Tibial nerve (tissue), 4 donors: Measurements from ENCODE around the gene CAPZA2. TPM values are rescaled to one million over a fixed set of nuclear protein-coding genes. Genes with fewer than 3 reads are reported as not detected.

Experiments
- DNase-seq, 2 donors: peaks; one replicate each; pipeline ENCODE4 v3.0.0-alpha.2; 2019; ENCODE audit warnings: low spot score in 2 of 2
- H3K27ac ChIP-seq, 4 donors: fragments of 200-600 bp; sonication (generic) in 3 of 4; one replicate each; pipeline ENCODE4 v1.5.1; 2017 to 2019; ENCODE audit warnings: mild to moderate bottlenecking in 1 of 4
- H3K27me3 ChIP-seq, 2 donors: fragments of 200-600 bp; sonication (generic) in 1 of 2; one replicate each; pipeline versions ENCODE4 v1.5.1 to v1.6.0; 2017 to 2019
- H3K36me3 ChIP-seq, 3 donors: fragments of 200-600 bp; sonication (generic); one replicate each; pipeline ENCODE4 v1.5.1; 2018 to 2019
- H3K4me1 ChIP-seq, 4 donors: fragments of 200-600 bp; sonication (generic) in 3 of 4; one replicate each; pipeline ENCODE4 v1.5.1; 2017 to 2019
- H3K4me3 ChIP-seq, 4 donors: fragments of 200-600 bp; sonication (generic) in 3 of 4; one replicate each; pipeline ENCODE4 v1.5.1; 2017 to 2019; ENCODE audit warnings: mild to moderate bottlenecking in 1 of 4, moderate library complexity in 1 of 4
- H3K9me3 ChIP-seq, 4 donors: fragments of 200-600 bp; sonication (generic) in 3 of 4; one replicate each; pipeline ENCODE4 v1.5.1; 2017 to 2019
- EP300 ChIP-seq, 2 donors: sonication (generic); formaldehyde crosslinking; IDR thresholded peaks; one replicate each; pipeline ENCODE4 v1.6.1; 2017; ENCODE audit warnings: antibody characterized with exemption in 2 of 2, mild to moderate bottlenecking in 1 of 2
- POLR2A ChIP-seq, 2 donors: fragments of 450-650 bp; IDR thresholded peaks; one replicate each; pipeline ENCODE4 v1.6.1; 2017; ENCODE audit warnings: antibody characterized with exemption in 2 of 2, mild to moderate bottlenecking in 2 of 2, moderate library complexity in 2 of 2
- WGBS, 2 donors: methylation state at CpG; one replicate each; pipeline ENCODE4 v1.1.5; 2018; 5-methylcytosine and 5-hydroxymethylcytosine counted together
- total RNA-seq, 4 donors: library from RNA; depleted of rRNA; stranded (reverse); fragments of >200 nt; gene quantifications; one replicate each; pipeline ENCODE4 v1.1.0, GENCODE V29; 2016
- TF ChIP-seq, protein P1 (sequence below), 5 experiments: fragments of 200-600 bp in 3 of 5; fragments of 450-650 bp in 2 of 5; sonication (generic) in 3 of 5; IDR thresholded peaks; one replicate each; pipeline ENCODE4 v1.5.1; 2016 to 2019; ENCODE audit warnings: antibody characterized with exemption in 5 of 5, mild to moderate bottlenecking in 3 of 5, moderate library complexity in 2 of 5

The CAPZA2 gene
- total RNA-seq, 4 donors from 2014 or later, result 55.5 to 127 (median 99.2) TPM

- no peaks in the 10 kb centered on the region for H3K9me3 ChIP-seq
- no peaks in the 10 kb centered on the region for H3K27me3 ChIP-seq
- H3K4me3 ChIP-seq, result no peak overlapping the region
- WGBS, 2 donors, result 75 to 79% methylated on average over 4 of the region's 4 CpGs
- DNase-seq, result no peak
- peaks cover 3 to 43% (median 8%) of the 10 kb centered on the region in 3 donors for H3K36me3 ChIP-seq
- TF ChIP-seq, protein P1, sequence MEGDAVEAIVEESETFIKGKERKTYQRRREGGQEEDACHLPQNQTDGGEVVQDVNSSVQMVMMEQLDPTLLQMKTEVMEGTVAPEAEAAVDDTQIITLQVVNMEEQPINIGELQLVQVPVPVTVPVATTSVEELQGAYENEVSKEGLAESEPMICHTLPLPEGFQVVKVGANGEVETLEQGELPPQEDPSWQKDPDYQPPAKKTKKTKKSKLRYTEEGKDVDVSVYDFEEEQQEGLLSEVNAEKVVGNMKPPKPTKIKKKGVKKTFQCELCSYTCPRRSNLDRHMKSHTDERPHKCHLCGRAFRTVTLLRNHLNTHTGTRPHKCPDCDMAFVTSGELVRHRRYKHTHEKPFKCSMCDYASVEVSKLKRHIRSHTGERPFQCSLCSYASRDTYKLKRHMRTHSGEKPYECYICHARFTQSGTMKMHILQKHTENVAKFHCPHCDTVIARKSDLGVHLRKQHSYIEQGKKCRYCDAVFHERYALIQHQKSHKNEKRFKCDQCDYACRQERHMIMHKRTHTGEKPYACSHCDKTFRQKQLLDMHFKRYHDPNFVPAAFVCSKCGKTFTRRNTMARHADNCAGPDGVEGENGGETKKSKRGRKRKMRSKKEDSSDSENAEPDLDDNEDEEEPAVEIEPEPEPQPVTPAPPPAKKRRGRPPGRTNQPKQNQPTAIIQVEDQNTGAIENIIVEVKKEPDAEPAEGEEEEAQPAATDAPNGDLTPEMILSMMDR (IDR thresholded peaks at IDR 0.05), result no peak
- no peak for TF ChIP-seq POLR2A (IDR thresholded peaks at IDR 0.05)
- no peak for TF ChIP-seq EP300 (IDR thresholded peaks at IDR 0.05)
- peaks cover 0 to 14% (median 0%) of the 10 kb centered on the region in 4 donors for H3K4me1 ChIP-seq
- H3K27ac ChIP-seq, result no peak overlapping the region
Observed at GRCh38 chr7:116897661-116898060, 35.3 kb downstream of the CAPZA2 start.

- H3K36me3 ChIP-seq, result peaks cover 0 to 37% (median 3%) of the 10 kb centered on the region in 3 donors
- no peaks in the 10 kb centered on the region for H3K27me3 ChIP-seq
- H3K4me3 ChIP-seq, result no peak overlapping the region
- no peaks in the 10 kb centered on the region for H3K9me3 ChIP-seq
- 92 to 93% methylated on average over 4 of the region's 4 CpGs for WGBS, 2 donors
- H3K27ac ChIP-seq, result no peak overlapping the region
- DNase-seq, result no peak
- TF ChIP-seq EP300 (IDR thresholded peaks at IDR 0.05), result no peak
- no peak for TF ChIP-seq POLR2A (IDR thresholded peaks at IDR 0.05)
- TF ChIP-seq, protein P1 (IDR thresholded peaks at IDR 0.05), result no peak
- peaks cover 0 to 14% (median 0%) of the 10 kb centered on the region in 4 donors for H3K4me1 ChIP-seq
Observed at GRCh38 chr7:116899308-116899707, 36.9 kb downstream of the CAPZA2 start.

DNA sequence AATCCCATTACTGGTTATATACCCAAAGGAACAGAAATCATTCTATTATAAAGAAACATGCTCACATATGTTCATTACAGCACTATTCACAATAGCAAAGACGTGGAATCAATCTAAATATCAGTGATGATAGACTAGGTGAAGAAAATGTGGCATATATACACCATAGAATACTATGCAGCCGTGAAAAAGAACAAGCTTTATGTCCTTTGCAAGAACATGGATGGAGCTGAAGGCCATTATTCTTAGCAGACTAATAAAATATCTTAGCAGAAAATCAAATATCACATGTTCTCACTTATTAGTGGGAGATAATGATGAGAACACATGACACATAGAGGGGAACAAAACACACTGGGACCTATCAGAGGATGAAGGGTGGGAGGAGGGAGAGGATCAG, 38.8 kb downstream of the CAPZA2 start:
- WGBS, 2 donors, result 100% methylated on average over 2 of the region's 2 CpGs
- Histone ChIP-seq H3K36me3 (peaks cover 0 to 41% (median 3%) of the 10 kb centered on the region in 3 donors), H3K27ac (no peak overlapping the region), H3K9me3 (no peaks in the 10 kb centered on the region), H3K4me3 (no peak overlapping the region), H3K27me3 (no peaks in the 10 kb centered on the region), H3K4me1 (peaks cover 0 to 14% (median 0%) of the 10 kb centered on the region in 4 donors)
- no peak for DNase-seq
- no peak for TF ChIP-seq POLR2A (IDR thresholded peaks at IDR 0.05)
- TF ChIP-seq EP300 (IDR thresholded peaks at IDR 0.05), result no peak
- TF ChIP-seq, protein P1 (IDR thresholded peaks at IDR 0.05), result no peak

- WGBS, 2 donors, result 82 to 90% methylated on average over 3 of the region's 3 CpGs
- peaks cover 0 to 57% (median 3%) of the 10 kb centered on the region in 3 donors for H3K36me3 ChIP-seq
Observed at GRCh38 chr7:116902867-116903266, 40.5 kb downstream of the CAPZA2 start.

DNA sequence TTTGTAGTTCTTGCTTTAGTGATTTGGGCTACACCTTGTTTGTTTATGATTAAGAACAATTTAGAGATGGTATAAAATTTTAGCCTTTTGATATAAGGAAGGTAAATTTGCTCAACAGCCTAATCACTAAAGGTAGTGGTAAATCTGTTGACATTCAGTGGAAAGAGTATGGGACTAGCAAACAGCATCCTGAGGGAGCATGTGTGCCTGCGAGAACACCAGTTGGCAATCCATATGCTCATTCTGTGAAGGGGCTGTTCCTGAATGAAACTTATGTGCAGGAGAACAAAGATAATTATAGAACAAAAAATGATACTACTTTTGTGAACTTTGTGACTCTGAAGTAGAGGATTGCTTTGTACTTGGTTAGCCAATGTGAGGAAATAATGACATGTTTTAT, 44.0 kb downstream of the CAPZA2 start:
- Histone ChIP-seq H3K4me3 (no peak overlapping the region), H3K27ac (no peak overlapping the region), H3K27me3 (no peaks in the 10 kb centered on the region), H3K4me1 (peaks cover 0 to 3% (median 0%) of the 10 kb centered on the region in 4 donors), H3K9me3 (no peaks in the 10 kb centered on the region), H3K36me3 (peaks cover 0 to 55% (median 0%) of the 10 kb centered on the region in 3 donors)
- no peak for DNase-seq
- 91 to 97% methylated on average over 1 of the region's 1 CpG for WGBS, 2 donors
- TF ChIP-seq POLR2A (IDR thresholded peaks at IDR 0.05) (no peak), EP300 (IDR thresholded peaks at IDR 0.05) (no peak)
- TF ChIP-seq, protein P1 (IDR thresholded peaks at IDR 0.05), result no peak

More at GRCh38 chr7:116902867-116903266, 40.5 kb downstream of the CAPZA2 start:
- no peaks in the 10 kb centered on the region for H3K27me3 ChIP-seq
- H3K27ac ChIP-seq, result no peak overlapping the region
- peaks cover 0 to 10% (median 0%) of the 10 kb centered on the region in 4 donors for H3K4me1 ChIP-seq
- TF ChIP-seq, protein P1 (IDR thresholded peaks at IDR 0.05), result no peak
- TF ChIP-seq EP300 (IDR thresholded peaks at IDR 0.05) (no peak), POLR2A (IDR thresholded peaks at IDR 0.05) (no peak)
- no peaks in the 10 kb centered on the region for H3K9me3 ChIP-seq
- H3K4me3 ChIP-seq, result no peak overlapping the region
- DNase-seq, result no peak
